Panc1 (cell line): ENCODE data around the gene ELMO1. TPM values are rescaled to one million over a fixed set of nuclear protein-coding genes. Genes with fewer than 3 reads are reported as not detected.

Experiments used
- ATAC-seq: fragments of 200-7000 bp; cut with Tn5 transposase; 2 replicates; pipeline ENCODE4 v1.9.1; 2020; ENCODE audit warnings: mild to moderate bottlenecking, moderate library complexity
- BruUV-seq: library from RNA; stranded (reverse); fragments of 400-500 nt; replicated peaks from 2 replicates; lab custom pipeline; 2021; lab: Mats Ljungman, UMichigan
- CTCF ChIA-PET: fragments of 300-600 bp; sonication (Branson Sonifier 250); formaldehyde crosslinking; loops from one replicate; lab custom pipeline; 2022; ENCODE audit warnings: antibody characterized with exemption; lab: Charles Lee
- POLR2A ChIA-PET: fragments of 300-600 bp; sonication (Branson Sonifier 250); formaldehyde crosslinking; loops from one replicate; lab custom pipeline; 2022; ENCODE audit warnings: antibody characterized with exemption; lab: Charles Lee
- DNase-seq: peaks from one replicate; pipeline ENCODE4 v3.0.0-alpha.2; 2010; ENCODE audit warnings: low read depth, low spot score
- H3K27ac ChIP-seq: 2 replicates; pipeline ENCODE4 v1.5.1; 2011; ENCODE audit warnings: mild to moderate bottlenecking, low read length, inconsistent platforms
- H3K27me3 ChIP-seq: fragments of 200-500 bp; sonication (Bioruptor generic); 2 replicates; pipeline ENCODE4 v1.6.0; 2014; ENCODE audit warnings: low read length, inconsistent platforms; ENCODE audit not compliant: control insufficient read depth, insufficient read depth
- H3K36me3 ChIP-seq: fragments of 200-500 bp; sonication (Bioruptor generic); 2 replicates; pipeline ENCODE4 v1.5.1; 2014; ENCODE audit warnings: inconsistent platforms, mild to moderate bottlenecking, low read length, moderate library complexity; ENCODE audit not compliant: control insufficient read depth, insufficient read depth
- H3K4me1 ChIP-seq: 2 replicates; pipeline ENCODE4 v1.5.1; 2011; ENCODE audit warnings: inconsistent platforms, mild to moderate bottlenecking, low read length, moderate library complexity; ENCODE audit not compliant: control insufficient read depth, insufficient read depth
- H3K4me3 ChIP-seq, 2 experiments: 2 replicates each; pipeline ENCODE4 v1.5.1; 2011 to 2012; ENCODE audit warnings: low read depth in 2 of 2, low read length in 2 of 2, mild to moderate bottlenecking in 2 of 2, inconsistent platforms in 1 of 2, moderate library complexity in 1 of 2
- H3K9me3 ChIP-seq: fragments of 200-500 bp; sonication (Bioruptor generic); 2 replicates; pipeline ENCODE4 v1.5.1; 2014; ENCODE audit warnings: low read depth, mild to moderate bottlenecking, inconsistent platforms, low read length, moderate library complexity; ENCODE audit not compliant: control insufficient read depth, insufficient read depth
- POLR2AphosphoS5 ChIP-seq: IDR thresholded peaks from 2 replicates; pipeline ENCODE4 v1.6.1; 2012; ENCODE audit warnings: mild to moderate bottlenecking, low read depth, low read length, moderate library complexity
- SIN3A ChIP-seq: IDR thresholded peaks from 2 replicates; pipeline ENCODE4 v1.6.1; 2012; ENCODE audit warnings: low read depth, mild to moderate bottlenecking, low read length, moderate library complexity, borderline replicate concordance; ENCODE audit not compliant: insufficient read depth
- TCF7L2 ChIP-seq: IDR thresholded peaks from 2 replicates; pipeline ENCODE4 v1.6.1; 2011; ENCODE audit warnings: mild to moderate bottlenecking, low read depth, low read length, inconsistent platforms
- in situ Hi-C: cut with HindIII; loops from 2 replicates; pipeline ENCODE4 v1.10.0; 2016; ENCODE audit warnings: low sequenced_read_pairs, low pct_unique_long_range_greater_than_20kb
- intact Hi-C: fragments of 100-400 bp; cut with micrococcal nuclease; formaldehyde crosslinking; loops from one replicate; pipeline ENCODE4 v1.10.0; 2022; ENCODE audit not compliant: unreplicated experiment
- total RNA-seq: library from RNA; stranded (reverse); gene quantifications from one replicate; pipeline ENCODE4 v1.2.1, GENCODE V29; 2021; ENCODE audit not compliant: unreplicated experiment
- TF ChIP-seq, protein P1 (sequence below), 2 experiments: IDR thresholded peaks; 2 replicates each; pipeline ENCODE4 v1.6.1; 2011 to 2012; ENCODE audit warnings: low read depth in 2 of 2, control low read depth in 1 of 2, low read length in 1 of 2, mild to moderate bottlenecking in 1 of 2, moderate library complexity in 1 of 2; ENCODE audit not compliant: insufficient read depth in 1 of 2
- TF ChIP-seq, protein P2 (sequence below): fragments of 450-650 bp; IDR thresholded peaks from 2 replicates; pipeline ENCODE4 v1.5.1; 2017; ENCODE audit warnings: mild to moderate bottlenecking

Gene ELMO1
- total RNA-seq, 1 experiment from 2014 or later = 0.80 TPM

DNA sequence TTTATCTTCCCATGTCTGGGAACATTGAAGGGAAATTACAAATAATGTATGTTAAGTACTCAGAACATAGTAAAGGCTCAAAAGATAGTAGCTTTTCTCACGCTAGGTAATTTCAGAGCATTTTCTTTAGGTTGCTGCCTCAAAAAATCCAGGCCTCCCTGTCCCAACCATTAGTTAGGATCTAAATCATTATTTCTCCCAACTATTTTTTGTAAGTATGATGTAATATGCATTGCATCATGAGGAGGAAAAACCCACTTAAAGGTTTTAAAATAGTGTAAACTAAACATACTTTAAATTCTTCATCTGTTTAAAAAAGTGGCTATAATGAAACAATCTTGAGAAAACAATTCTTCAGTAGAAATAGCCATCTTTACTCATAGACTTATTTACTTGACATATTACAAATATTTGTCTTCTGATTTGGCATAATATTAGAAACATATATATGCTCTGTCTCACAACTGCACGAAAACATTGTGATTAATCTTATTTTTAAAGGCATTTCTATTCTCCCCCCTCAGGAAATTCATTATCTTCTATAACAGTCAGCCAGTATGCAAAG, 329.3 kb downstream of the ELMO1 start:
- DNase-seq (no peak), ATAC-seq (no peak)
- Histone ChIP-seq H3K9me3 (peaks cover 9% of the 10 kb centered on the region; the same call in 1 of the 2 replicates), H3K27ac (no peak overlapping the region; the same call in 1 of the 2 replicates), H3K4me3 (no peak overlapping the region), H3K36me3 (no peaks in the 10 kb centered on the region), H3K27me3 (no peaks in the 10 kb centered on the region), H3K4me1 (no peaks in the 10 kb centered on the region)
- in situ Hi-C loops (no loop called here), intact Hi-C loops (no loop called here)
- POLR2A ChIA-PET = no interaction called here
- BruUV-seq = no TSS peak
- TF ChIP-seq POLR2AphosphoS5 (no peak), TCF7L2 (no peak), SIN3A (no peak)
- TF ChIP-seq, protein P1, sequence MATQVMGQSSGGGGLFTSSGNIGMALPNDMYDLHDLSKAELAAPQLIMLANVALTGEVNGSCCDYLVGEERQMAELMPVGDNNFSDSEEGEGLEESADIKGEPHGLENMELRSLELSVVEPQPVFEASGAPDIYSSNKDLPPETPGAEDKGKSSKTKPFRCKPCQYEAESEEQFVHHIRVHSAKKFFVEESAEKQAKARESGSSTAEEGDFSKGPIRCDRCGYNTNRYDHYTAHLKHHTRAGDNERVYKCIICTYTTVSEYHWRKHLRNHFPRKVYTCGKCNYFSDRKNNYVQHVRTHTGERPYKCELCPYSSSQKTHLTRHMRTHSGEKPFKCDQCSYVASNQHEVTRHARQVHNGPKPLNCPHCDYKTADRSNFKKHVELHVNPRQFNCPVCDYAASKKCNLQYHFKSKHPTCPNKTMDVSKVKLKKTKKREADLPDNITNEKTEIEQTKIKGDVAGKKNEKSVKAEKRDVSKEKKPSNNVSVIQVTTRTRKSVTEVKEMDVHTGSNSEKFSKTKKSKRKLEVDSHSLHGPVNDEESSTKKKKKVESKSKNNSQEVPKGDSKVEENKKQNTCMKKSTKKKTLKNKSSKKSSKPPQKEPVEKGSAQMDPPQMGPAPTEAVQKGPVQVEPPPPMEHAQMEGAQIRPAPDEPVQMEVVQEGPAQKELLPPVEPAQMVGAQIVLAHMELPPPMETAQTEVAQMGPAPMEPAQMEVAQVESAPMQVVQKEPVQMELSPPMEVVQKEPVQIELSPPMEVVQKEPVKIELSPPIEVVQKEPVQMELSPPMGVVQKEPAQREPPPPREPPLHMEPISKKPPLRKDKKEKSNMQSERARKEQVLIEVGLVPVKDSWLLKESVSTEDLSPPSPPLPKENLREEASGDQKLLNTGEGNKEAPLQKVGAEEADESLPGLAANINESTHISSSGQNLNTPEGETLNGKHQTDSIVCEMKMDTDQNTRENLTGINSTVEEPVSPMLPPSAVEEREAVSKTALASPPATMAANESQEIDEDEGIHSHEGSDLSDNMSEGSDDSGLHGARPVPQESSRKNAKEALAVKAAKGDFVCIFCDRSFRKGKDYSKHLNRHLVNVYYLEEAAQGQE (IDR thresholded peaks at IDR 0.05; ENCODE audit: insufficient read depth in 1 of 2, low read depth in 2 of 2, low read length in 1 of 2) = no peak
- TF ChIP-seq, protein P2, sequence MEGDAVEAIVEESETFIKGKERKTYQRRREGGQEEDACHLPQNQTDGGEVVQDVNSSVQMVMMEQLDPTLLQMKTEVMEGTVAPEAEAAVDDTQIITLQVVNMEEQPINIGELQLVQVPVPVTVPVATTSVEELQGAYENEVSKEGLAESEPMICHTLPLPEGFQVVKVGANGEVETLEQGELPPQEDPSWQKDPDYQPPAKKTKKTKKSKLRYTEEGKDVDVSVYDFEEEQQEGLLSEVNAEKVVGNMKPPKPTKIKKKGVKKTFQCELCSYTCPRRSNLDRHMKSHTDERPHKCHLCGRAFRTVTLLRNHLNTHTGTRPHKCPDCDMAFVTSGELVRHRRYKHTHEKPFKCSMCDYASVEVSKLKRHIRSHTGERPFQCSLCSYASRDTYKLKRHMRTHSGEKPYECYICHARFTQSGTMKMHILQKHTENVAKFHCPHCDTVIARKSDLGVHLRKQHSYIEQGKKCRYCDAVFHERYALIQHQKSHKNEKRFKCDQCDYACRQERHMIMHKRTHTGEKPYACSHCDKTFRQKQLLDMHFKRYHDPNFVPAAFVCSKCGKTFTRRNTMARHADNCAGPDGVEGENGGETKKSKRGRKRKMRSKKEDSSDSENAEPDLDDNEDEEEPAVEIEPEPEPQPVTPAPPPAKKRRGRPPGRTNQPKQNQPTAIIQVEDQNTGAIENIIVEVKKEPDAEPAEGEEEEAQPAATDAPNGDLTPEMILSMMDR = no peak
- CTCF ChIA-PET = no interaction called here

DNA sequence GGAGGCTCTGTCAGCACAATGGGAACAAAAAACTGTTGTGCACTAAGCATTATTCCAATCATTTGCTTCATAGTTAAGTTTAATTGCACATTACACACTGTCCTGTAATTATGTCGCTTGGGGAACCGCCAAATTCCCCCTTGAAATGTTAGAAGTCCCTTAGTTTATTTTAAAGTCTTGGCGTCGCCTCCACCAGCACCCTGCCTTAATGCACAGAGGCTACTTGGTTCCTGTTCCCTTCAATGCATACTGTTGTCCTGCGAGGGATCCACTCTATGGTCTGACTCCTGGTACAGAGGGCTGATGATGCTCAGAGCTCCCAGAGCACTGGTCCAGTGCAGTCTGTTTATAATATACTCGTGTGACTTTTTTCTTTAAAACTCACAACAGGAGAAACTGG, 330.7 kb downstream of the ELMO1 start:
- TF ChIP-seq SIN3A = no peak
- no peak for TF ChIP-seq POLR2AphosphoS5
- TF ChIP-seq, protein P1 (IDR thresholded peaks at IDR 0.05; ENCODE audit: insufficient read depth in 1 of 2, low read depth in 2 of 2, low read length in 1 of 2) = no peak
- TF ChIP-seq, protein P2 = no peak
- TF ChIP-seq TCF7L2 = no peak
- no peak for ATAC-seq
- H3K27me3 ChIP-seq = no peaks in the 10 kb centered on the region
- no peak overlapping the region for H3K4me3 ChIP-seq
- POLR2A ChIA-PET = no interaction called here
- intact Hi-C loops (no loop called here), in situ Hi-C loops (no loop called here)
- no peaks in the 10 kb centered on the region for H3K4me1 ChIP-seq
- DNase-seq = no peak
- H3K36me3 ChIP-seq = no peaks in the 10 kb centered on the region
- no TSS peak for BruUV-seq
- no peak overlapping the region for H3K27ac ChIP-seq
- peaks cover 9% of the 10 kb centered on the region; the same call in 1 of the 2 replicates for H3K9me3 ChIP-seq
- CTCF ChIA-PET = no interaction called here
